Measurements from ENCODE around the gene PSMG4.

PSMG4 gene

DNA sequence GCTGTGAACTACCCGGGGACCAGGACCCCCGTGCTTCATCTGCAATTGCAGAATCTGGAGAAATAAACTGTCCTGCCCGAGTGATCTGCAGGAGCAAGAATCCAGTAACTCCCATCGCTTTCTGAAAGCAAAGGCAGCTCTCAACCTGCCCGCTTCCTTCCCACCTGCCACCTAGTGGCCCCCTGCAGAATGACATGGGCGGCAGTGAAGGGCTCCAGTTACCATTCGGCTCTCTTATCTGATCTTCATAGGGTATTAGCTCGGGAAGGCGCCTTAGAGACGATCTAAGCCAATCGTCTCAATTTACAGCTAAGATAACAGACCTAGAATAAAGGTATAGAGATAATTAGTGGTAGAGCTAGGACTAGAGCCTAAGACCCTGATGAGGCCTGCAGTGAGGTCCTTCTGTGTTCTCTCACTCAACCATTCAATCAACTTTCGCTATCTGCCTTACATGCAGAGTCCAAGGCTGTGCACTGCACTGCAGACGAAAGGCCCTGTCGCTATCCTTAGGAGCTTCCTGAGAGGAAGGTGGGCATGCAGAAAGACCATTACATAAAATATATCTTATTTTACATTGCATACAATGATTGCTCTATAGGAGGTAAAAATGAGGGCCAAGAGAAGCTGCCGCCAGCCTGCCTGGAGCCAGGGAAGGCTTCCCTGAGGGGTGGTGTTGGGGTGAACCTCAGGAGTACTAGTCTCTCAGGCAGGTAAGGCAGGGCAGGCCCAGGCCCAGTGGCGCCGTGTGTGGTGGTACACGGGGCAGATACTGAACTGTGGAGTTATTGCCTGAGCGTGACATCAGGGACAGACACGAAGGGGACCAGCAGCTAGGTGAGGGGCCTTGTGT, 7.1 kb upstream of the PSMG4 start:
- peak; percentile 61 to 71 for DNase-seq (ENCODE audit: low read depth in 2 of 2, low spot score in 1 of 2)

DNA sequence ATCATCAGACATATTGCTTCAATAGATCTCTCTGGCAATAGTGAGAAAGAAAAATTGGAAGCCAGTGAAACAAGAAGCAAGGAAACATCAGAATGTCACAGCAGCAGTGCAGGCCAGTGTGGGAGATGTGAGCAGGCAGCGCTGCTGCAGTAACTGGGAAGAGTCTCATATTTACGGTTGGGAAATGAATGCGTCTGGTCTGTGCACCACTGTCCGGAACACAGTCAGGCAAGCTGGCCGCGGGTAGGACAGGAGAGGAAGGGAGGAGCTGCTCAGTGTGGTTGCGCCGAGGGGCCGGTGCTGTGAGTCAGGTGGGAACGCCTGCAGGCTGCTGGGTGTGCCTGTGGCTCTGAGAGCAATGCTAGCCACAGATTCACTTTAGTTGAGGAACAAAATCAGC, 6.4 kb upstream of the PSMG4 start:
- DNase-seq (ENCODE audit: low read depth in 2 of 2, low spot score in 1 of 2), result no peak

DNA sequence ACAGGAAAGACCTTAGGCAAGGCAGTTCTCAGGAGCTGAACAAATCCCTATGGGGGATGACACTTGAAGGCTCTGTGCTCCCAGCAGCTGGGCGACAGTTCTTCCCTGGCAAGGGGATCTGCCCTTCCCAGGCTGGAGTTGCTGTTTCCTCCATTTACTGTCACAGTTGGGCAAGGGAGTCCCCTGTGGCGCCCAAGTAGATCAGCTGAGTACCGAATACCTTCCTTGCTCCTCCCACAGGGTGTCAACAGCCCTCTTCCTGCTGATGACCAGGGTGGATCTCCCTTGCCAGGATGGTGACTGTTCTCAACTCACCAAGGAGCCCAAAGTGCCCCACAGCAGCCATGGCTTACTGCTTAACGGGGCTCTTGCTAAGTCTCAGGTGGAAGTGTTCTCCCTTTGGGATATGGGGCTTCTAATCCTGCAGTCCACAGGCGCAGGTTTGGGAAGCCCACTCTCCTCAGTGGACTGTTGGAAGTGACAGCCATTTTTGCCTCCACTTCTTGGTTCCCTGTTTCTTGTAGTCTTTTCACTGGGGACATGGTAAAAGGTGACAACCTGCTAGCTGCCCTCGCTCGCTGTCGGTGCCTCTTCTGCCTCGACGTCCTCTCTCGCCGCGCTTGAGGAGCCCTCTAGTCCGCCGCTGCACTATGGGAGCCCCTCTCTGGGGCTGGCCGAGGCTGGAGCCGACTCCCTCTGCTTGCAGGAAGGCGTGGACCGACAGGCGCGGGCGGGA, 5.7 kb upstream of the PSMG4 start:
- no peak for DNase-seq (ENCODE audit: low read depth in 2 of 2, low spot score in 1 of 2)

DNA sequence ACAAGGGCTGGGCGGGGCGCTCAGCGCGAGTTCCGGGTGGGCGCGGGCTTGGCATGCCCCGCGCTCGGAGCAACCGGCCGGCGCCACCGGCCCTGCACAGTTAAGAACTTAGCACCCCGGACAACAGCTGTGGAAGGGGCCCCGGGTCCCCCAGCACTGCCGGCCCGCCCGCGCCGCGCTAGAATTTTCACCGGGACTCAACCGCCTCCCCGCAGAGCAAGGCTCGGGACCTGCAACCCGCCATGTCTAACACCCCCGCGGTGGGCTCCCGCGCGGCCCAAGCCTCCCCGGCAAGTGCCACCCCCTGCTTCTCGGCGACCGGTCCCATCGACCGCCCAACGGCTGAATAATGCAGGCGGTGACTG, 5.2 kb upstream of the PSMG4 start:
- no peak for DNase-seq (ENCODE audit: low read depth in 2 of 2, low spot score in 1 of 2)

DNA sequence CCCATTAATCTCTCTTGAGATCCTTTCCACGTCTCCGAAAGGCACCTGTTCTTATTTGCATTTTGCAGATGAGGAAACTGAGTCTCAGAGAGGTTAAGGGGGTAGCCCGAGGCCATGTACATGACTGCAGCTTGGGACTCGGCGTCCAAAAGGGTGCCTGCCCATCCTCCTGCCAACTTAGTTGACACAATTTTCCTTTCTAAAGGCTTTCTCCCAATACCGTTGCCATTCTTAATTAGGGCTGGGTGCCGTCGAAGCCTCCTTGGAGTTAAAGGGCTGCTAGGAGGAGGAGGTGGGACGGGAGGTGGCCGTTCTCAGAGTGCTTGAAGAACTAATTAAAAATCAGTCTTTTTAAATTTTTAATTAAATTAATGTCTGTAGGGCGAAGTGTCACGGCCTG, 546 bp upstream of the PSMG4 start:
- no peak for DNase-seq (ENCODE audit: low read depth in 2 of 2, low spot score in 1 of 2)

DNA sequence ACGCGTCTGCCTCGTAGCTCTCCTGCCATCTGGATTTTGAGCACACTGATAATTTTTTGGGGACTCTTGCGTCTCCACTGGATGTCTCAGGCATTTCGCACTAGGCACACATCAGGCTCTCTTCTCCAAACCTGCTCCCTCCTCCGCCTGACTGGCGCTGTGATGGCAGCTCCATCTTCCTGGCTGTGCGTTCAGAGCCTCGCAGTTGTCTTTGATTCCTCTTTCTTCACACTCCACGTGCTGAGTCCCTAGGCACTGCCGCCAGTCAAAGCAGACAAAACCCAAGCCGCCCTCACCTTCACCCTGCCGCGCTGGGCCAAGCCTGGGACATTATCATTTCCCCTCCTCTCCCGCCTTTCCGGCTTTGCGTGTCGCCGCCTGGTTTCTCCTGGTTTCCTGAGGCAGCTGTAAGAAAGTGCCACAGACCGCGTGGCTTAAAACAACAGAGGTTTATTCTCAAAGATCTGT, 778 bp downstream of the PSMG4 start:
- DNase-seq (ENCODE audit: low read depth in 2 of 2, low spot score in 1 of 2), result no peak

DNA sequence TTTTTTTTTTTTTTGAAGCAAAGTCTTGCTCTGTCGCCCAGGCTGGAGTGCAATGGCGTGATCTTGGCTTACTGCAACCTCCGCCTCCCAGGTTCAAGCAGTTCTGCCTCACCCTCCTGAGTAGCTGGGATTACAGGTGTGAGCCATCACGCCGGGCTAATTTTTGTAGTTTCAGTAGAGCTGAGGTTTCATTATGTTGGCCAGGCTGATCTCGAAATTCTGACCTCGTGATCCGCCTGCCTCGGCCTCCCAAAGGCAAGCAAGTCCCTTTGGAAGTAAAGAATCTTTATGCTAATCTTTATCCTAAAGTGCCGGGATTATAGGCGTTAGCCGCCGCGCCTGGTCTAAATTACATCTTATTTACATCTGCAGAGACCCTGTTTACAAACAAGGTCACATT, 1.5 kb downstream of the PSMG4 start:
- no peak for DNase-seq (ENCODE audit: low read depth in 2 of 2, low spot score in 1 of 2)

DNA sequence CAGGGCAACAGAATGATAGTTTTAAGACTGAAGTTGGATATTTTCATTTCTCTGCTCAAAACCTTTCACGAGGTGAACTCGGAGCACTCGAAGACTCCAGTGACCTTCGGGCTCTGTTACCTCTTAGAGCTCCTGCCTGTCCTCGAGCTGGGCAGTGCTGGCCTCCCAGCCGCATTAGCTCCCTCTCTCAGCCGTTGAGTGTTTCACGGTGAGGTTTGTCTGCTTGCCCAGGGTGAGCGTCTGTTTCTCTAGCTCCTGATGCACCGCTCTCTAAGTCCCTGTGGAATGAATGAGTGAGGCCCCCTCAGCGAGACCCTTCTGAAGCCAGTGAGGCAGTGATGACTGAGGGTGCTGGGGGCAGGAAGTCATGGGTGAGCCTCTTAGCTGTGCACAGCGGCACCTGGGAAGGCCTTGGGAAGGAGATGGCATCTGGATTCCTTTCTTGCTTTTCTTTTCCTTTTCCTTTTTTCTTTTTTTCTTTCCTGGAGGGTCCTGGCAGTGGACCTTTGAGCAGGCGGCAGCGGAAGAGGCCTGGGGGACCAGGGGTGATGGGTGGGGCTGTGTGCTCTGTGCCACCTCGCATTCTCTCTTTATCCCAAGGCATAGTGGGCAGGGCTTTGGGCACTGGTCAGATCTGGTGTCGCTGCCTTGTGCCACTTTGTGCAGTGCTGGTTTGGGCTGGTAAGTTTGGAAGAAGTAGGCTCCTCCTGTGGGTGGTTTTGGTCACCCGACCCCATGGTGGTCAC, 2.2 kb downstream of the PSMG4 start:
- no peak for DNase-seq (ENCODE audit: low read depth in 2 of 2, low spot score in 1 of 2)

DNA sequence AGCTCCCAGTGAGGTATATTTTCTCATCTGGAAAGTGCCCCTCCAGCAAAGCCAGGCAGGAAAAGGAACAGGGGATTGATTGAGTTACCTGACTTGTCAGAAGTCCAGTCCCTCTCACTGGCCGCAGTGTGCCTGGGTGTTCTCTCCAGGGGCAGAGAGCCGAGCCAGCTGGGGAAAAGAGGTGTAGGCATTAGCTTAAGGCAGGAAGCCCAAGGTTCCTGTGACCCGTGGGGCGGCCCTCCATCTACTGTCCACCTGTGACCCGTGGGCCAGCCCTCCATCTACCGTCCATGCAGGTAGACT, 2.7 kb downstream of the PSMG4 start:
- DNase-seq (ENCODE audit: low read depth in 2 of 2, low spot score in 1 of 2), result no peak

DNA sequence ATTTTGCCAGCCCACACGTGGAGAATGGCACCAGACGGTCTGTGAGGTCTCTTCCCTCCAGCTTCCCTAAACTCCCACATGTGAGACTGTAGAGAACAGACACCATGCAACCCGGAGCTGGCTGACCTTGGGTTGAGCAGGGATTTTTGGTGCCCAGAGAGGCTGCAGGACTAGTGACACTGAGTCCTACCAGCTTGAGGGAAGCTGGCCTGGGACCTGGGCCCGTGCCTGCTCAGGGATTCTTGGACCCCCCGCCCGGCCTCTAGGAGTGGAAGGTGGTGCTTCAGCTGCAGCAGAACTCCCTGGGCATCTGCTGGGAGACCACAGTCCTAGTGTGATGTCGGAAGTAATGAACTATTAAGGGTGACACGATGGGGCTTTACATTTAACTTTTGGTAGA, 3.2 kb downstream of the PSMG4 start:
- no peak for DNase-seq (ENCODE audit: low read depth in 2 of 2, low spot score in 1 of 2)

DNA sequence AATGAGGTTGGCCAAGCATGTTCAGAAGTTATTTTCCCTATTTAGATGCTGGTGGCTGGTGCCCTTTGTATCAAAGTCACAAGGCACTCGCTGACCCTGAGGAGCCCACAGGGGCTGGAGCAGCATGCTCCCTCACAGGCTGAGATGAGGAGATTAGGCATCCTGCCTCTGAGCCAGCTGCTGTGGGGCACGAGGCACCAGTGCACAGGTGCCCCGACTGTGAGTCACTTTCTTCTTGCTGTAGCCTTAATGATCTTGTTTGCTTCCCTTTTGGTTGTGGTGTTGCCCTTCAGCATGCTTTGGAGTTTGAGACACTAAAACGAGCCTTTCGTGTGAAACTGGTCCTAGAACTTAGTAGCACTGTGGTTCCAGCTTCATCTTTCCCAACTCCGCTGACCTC, 4.3 kb downstream of the PSMG4 start:
- no peak for DNase-seq (ENCODE audit: low read depth in 2 of 2, low spot score in 1 of 2)

DNA sequence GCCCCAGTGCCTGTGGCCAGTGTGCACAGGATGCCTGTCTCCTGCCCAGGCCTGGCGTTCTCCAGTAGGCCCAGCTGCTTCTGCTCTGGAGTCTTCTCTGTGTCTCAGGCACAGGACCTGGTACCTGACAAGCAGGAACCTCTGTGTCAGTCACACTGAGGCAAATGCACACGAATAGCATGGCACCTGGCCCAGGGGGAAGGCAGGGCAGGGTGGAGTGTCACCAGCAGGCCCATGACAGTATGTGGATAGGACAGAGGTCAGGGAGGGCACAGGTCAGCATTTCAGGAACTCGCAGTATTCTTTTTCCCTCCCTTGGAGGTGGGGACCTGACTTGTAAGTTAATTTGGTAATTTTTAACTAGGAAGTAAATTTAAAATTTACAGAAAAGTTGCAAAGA, 5.6 kb downstream of the PSMG4 start:
- DNase-seq (ENCODE audit: low read depth in 2 of 2, low spot score in 1 of 2), result no peak

DNA sequence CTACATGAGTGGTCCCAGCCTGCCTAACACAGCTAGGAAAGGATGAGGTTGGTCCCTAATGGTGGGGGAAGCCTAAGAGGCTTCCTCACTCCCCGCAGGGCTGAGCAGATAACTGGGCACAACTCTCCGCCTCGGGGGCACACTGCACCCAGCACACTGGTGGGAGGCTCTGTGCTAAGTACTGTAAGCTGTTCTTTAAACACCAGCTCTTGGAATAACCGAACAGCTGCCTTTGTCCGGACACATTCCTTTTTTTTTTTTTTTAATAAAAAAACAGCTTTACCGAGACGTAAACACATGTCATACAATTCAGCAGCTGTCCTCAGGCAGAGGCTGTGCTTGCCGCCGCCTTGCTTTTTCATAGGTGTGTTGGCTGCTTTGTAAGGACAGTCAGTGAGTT, 6.9 kb downstream of the PSMG4 start:
- no peak for DNase-seq (ENCODE audit: low read depth in 2 of 2, low spot score in 1 of 2)

DNA sequence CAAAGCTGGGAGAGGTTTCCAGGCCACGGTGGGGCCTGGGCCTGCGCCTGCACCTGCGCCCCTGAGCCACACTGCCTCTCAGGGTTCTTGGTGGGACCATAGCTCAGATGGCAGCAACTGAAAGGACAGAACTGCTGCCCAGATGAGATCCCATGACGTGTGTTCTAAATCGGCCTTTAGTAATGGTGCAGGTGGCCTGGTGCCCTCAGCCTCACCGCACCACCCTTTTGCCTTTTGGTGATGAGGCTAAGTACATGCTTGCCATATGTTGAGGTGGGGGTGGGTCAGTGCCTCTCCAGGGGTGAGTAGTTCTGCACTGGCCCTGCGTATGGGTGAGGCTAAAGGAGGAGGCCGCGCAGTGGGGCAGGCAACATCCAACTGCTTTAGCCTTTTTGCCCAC, 7.4 kb downstream of the PSMG4 start:
- no peak for DNase-seq (ENCODE audit: low read depth in 2 of 2, low spot score in 1 of 2)

DNA sequence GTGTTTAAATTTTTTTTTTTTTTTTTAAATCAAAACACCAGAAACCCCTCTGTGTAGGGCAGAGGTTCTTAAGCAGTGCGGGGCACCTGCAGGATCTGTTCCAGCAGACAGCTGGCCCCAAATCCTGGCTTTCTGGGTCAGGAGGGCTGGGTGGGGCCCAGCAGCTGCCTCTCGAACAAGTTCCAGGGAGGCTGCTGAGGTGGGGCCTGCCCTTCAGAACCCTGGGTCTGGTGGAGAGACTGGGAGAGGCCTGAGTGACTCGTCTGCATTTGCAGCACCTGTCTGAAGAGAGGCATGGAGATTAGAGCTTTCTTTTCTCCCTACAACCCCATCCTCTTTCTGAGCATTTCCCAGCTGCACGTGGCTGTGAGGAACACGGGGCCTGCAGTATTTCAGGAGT, 8.4 kb downstream of the PSMG4 start:
- no peak for DNase-seq (ENCODE audit: low read depth in 2 of 2, low spot score in 1 of 2)

DNA sequence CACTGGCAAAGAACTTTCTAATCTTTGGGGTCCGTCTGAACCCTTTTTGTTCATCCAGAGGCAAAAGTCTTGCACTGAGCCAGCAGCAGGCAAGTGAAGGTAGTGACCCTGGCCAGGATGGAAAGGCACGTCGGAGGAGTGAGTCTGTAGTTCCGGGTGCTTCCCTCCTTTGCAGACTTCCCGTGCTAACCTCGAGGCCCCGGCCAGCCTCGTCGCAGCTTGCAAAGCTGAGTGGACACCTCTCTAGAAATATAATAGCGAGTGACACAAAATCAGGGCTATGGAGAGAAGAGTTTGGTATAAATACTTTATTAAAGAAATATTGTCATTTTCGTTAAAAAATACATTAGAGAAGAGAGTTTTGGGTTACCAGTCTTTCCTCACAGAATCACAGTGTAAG, 9.9 kb downstream of the PSMG4 start:
- no peak for DNase-seq (ENCODE audit: low read depth in 2 of 2, low spot score in 1 of 2)

DNA sequence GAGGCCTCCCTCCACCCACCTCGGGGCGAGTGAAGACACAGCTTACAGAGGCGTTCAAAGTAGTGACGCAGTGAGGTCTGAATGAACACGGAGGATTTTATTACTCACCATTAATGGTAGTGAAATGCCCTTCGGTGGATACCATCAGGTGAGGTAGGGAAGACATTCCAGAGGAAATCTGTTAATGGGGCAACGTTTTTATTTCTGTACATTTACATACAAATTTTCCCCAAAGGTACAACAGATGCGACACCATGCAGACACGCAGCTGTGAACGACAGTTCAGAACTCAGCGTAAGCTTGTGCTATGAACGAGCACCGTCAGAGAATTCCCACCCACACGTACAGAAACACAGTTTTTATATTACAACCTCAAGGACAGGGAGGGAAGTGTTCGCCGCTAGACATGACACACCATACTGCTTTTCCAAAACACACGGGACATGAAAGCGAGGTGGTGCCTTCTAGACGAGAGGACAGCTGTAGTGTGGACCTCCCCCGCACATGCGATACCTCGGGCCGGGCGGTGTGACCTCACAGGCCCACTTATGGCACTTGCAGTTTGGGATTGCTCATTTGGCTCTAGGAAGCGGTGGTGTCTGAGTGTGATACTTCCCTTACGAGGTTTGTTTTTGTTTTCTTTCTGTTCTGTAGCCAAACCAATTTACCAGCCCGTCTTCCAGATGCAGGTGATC, 10.7 kb downstream of the PSMG4 start:
- no peak for DNase-seq (ENCODE audit: low read depth in 2 of 2, low spot score in 1 of 2)

DNA sequence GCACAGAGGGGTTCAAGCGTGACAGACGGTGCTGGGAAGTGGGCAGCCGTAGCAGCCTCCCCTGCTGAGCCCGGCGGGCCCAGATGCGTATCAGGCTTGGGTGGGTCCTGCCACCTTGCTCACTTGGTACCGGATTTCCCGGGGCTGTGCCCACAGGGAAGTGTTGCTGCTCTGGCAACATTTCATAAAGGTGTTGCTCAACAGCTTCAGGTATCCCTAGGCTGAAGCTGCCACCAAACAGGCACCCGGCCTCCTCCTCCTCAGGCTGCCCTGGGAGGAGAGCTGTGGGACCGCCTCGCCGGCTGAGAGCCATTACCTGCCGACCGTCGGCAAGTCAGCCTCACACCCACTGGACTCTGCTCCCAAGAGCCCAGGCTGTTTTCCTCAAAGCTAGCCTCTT, 11.5 kb downstream of the PSMG4 start:
- no peak for DNase-seq (ENCODE audit: low read depth in 2 of 2, low spot score in 1 of 2)

DNA sequence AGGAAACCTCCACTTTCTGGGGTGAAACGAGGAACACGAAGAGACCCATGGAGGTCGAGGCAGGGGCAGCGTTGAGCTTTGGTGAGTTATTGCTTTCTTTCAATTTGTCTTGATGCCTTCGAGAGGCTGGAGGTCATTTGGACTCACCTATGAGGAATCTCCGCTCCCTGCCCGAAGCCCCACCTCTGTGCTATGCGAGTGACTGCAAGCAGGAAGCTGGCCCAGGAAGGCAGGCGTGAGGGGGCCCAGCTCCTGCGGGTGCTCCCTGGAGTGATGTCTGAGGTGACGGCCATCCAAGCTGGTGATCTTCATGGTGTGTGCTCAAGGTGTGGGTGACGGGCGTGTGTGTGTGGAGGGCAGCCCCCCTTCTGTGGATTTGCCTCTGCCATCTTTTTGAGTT, 13.0 kb downstream of the PSMG4 start:
- no peak for DNase-seq (ENCODE audit: low read depth in 2 of 2, low spot score in 1 of 2)

DNA sequence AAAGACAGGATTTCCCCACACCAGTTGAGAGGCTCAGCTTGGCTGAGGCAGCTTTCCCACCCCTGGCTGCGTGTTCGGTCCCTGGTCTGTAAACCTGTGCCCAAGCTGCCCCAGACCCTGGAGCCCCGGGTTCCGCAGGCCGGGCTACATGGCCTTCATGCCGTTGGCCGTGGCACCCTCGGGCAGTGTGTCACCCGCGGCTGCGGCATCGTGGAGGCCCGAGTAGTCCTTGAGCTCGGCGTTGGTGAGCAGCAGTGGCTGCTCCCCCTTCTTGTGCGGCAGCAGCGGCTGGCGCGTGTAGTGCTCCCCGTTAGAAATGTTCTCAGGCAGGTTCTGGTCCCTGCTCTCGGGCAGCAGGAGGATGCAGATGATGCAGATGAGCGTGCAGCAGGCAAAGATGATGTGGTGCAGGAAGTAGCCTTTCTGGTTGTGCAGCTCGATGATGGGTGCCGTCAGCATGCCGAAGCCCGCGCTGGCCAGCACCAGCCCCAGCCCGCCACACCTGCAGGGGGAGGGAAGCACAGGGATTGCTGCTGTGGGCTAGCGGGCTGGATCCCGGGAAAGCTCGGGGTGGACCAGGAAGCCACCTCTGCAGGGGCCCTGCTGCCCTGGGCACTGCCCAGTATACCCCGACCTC, 14.3 kb downstream of the PSMG4 start:
- DNase-seq (ENCODE audit: low read depth in 2 of 2, low spot score in 1 of 2), result no peak

All from stimulated activated CD8-positive, alpha-beta memory T cell treated with anti-CD3 and anti-CD28 coated beads, Interleukin-4, amount 100 ng/mL, for 1 hour (primary cell).